Fibroblast of the conjunctiva (primary cell): Measurements from ENCODE around the gene DIAPH3.
"Not testable (repeated sequence)": the region's sequence is repeated elsewhere in the genome, so short reads cannot be mapped to it uniquely, and the experiment has no call there.

Experiments
- DNase-seq: peaks from one replicate; pipeline ENCODE4 v3.0.0-alpha.2; 2010; ENCODE audit warnings: low read depth

Gene DIAPH3, protein sequence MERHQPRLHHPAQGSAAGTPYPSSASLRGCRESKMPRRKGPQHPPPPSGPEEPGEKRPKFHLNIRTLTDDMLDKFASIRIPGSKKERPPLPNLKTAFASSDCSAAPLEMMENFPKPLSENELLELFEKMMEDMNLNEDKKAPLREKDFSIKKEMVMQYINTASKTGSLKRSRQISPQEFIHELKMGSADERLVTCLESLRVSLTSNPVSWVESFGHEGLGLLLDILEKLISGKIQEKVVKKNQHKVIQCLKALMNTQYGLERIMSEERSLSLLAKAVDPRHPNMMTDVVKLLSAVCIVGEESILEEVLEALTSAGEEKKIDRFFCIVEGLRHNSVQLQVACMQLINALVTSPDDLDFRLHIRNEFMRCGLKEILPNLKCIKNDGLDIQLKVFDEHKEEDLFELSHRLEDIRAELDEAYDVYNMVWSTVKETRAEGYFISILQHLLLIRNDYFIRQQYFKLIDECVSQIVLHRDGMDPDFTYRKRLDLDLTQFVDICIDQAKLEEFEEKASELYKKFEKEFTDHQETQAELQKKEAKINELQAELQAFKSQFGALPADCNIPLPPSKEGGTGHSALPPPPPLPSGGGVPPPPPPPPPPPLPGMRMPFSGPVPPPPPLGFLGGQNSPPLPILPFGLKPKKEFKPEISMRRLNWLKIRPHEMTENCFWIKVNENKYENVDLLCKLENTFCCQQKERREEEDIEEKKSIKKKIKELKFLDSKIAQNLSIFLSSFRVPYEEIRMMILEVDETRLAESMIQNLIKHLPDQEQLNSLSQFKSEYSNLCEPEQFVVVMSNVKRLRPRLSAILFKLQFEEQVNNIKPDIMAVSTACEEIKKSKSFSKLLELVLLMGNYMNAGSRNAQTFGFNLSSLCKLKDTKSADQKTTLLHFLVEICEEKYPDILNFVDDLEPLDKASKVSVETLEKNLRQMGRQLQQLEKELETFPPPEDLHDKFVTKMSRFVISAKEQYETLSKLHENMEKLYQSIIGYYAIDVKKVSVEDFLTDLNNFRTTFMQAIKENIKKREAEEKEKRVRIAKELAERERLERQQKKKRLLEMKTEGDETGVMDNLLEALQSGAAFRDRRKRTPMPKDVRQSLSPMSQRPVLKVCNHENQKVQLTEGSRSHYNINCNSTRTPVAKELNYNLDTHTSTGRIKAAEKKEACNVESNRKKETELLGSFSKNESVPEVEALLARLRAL

DNA sequence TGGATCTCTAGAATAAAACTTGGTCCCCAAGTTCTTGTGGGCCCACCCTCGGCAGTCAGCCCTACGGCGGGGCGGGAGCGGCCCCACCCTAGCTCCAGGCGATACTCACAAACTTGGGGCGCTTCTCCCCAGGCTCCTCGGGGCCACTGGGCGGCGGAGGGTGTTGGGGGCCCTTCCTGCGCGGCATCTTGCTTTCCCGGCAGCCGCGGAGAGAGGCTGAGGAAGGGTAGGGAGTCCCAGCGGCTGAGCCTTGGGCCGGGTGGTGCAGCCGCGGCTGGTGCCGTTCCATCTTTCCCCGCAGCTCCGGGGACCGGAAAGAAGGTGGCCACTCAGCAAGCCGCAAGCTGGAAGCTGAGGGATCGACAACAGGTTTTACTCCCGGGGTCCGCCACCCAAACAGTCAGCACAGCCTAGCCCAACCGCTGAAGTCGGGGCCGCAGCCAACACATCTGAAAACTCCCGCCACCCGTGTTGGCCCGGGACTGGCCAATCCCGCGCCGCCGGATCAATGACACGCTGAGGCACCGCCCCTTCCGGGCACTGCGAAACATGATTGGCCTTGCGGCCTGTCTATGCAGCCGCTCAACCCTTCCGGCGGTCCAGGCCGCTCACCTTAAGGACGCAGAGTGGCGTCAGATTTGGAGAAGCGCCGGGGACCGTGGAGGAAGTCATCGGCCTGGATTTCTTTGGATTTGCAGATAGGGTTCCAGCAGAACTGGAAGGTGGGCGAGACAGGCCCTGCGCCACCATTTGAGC is at the start of gene DIAPH3:
TSS of gene DIAPH3 (minus strand) at position 451 of the 756 bp plus-strand sequence. CDS start at position 289, 162 bp downstream.
- DNase-seq = peak; percentile 93

DNA sequence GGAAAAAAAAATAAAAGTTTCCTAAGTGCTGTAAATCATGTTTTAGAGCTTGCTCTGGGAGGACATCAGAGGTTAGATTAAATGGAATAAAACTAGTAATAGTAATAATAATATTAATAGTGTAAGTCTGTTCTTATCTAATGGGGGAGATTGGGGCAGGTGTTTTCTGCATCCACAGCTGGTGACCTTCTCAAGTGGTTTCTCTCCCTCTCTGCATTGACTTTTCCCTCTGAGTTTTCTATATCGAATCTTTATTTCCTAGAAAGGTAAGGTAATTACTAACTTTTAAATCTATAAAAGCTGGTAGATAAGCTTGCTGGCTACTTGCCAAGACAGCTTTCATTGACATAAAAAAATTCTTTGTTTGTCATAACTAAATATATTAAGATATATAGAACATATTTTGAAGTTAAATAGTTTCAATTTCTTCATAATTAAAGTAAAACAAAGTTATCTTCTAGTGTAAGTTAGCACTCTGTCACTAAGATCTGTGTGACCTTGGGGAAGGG is 49.6 kb upstream of the DIAPH3 start:
- no peak for DNase-seq

DNA sequence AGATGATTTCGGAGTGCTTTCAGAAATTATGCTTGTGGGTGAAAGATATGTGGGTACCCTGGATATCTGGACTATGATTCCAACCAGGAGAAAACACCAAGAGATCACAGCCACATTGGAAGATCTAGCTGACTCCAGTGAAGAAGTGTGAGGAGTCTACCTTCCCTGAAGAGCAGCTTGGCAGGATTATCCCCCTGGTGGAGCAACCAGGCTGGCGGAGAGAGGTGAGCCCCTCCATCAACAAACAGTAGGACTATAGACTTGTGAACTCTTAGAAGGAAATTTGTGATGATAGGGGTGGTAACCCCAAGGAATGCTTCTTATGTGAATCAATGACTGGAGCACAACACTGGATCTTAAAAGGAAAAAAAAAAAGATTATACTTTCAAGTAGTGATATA is 47.8 kb upstream of the DIAPH3 start:
- DNase-seq = no peak

DNA sequence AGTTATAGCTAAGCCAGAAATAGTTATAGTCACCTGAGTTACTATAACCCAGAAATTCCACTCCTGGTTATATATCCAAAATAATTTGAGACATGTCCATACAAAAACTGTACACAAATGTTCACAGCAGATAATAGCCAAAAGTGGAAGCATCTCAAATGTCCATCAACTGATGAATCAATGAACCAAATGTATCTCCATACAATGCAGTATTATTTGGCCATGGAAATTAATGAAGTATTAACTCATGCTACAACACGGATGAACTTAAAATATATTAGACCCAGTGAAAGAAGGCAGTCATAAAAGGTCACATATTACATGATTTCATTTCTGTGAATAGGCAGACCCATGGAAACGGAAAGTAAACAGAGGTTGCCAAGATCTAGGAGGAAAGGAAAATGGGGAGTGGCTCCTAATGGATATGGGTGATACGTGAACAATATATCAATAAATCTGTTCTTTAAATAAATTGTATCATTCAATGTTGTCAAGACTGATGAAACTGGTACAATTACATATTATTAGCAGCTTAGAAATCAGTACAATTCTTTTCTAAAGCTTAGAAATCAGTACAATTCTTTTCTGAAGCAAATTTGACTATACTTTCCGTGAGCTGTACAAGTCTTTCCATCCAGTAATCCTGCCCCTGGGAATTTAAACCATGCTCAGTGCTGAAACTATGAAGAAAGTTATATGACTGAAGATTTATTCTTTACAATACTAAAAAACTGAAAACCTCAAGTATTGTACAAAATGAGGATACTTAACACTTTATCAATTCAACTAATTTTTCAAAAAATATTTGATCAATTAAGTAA is 47.0 kb upstream of the DIAPH3 start:
- DNase-seq = no peak

DNA sequence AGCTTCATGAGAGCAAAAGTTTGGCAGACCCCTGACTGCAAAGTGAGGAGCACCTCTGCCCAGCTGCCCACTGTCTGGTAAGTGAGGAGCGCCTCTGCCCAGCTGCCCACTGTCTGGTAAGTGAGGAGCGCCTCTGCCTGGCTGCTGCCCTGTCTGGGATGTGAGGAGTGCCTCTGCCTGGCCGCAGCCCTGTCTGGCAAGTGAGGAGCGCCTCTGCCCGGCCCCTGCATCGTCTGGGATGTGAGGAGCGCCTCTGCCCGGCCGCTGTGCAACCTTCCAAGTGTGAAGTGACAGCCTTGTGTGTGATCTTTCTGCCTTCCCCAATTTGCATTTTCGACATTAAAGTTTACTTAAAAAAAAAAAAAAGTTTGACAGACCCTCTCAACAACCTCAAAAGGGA is 41.8 kb upstream of the DIAPH3 start:
- not testable (repeated sequence) for DNase-seq

DNA sequence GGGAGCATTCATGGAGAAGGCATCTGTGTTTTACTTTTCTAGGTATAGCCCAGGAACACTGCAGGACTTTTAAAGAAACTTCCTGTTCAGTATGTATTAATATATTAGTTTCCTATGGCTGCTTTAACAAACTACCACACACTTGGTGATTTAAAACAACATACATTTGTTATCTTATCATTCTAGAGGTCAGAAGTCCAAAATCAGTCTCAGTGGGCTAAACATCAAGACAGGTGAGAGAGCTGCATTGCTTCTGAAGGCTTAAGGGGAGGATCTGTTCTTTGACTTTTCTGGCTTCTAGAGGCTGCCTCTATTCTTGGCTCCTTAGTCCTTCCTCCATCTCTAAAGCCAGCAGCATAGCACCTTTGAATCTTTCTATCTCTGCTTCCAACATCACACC is 37.6 kb upstream of the DIAPH3 start:
- DNase-seq = no peak

DNA sequence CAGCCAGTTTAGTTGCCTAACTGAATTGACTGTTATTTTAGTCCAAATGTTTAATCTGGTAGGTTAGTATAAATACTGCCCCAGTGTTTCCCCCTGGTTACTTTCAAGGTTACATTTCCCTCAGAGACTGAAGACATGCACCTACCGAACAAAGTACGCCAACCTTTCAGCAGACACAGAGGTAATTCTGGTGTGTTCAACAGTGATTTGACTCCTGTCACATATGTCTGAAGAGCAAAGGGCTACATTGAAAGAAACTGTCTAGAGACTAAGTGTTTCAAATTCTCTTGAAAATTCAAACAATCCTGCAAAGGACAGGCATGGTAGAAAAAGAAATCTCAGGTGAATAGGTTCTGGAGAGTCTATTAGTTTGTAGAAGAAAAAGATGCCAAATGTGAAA is 32.2 kb upstream of the DIAPH3 start:
- DNase-seq = not testable (repeated sequence)

DNA sequence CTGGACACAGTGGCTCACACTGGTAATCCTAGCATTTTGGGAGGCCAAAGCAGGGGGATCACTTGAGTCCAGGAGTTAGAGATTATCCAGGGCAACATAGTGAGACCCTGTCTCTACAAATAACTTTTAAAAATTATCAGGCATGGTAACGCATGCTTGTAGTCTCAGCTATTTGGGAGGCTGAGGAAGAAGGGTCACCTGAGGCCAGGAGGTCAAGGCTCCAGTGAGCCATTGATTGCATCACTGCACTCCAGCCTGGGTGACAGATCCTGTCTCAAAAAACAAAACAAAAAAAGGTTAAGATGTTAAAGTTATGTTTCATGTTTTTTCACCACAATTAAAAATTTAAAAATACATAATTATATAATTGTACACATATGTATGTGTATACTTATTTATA is 19.2 kb upstream of the DIAPH3 start:
- no peak for DNase-seq

DNA sequence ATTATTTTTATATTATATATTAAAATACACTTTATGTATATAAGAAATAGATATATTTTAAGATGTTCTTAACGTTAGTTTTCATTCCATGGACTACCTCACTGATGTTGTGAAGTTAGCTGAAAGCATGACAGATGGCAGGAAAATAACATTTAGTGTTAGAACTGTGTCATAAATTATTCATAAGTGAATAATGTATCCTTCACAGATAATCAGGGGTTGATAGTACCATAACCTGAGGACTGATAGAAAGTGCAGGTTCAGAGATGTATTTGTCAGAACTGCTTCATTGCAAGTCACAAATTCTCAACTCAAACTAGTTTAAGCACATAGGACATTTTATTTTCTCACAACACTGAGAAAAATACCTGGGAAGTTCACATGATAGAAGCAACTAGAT is 14.6 kb upstream of the DIAPH3 start:
- no peak for DNase-seq

DNA sequence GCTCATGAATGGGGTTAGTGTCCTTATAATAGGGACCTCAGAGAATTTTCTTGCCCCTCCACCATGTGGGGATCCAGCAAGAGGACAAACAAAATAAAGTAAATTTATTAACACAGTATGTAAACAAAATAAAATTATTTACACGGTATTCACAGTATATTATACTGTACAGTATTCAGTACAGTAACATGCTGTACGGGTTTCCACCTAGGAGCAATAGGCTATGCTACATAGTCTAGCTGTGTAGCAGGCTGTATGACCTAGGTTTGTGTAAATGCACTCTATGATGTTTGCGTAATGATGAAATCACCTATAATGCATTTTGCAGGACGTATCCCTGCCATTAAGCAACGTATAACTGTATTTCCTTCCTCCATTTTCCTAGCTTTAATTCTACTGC is 11.8 kb upstream of the DIAPH3 start:
- no peak for DNase-seq

DNA sequence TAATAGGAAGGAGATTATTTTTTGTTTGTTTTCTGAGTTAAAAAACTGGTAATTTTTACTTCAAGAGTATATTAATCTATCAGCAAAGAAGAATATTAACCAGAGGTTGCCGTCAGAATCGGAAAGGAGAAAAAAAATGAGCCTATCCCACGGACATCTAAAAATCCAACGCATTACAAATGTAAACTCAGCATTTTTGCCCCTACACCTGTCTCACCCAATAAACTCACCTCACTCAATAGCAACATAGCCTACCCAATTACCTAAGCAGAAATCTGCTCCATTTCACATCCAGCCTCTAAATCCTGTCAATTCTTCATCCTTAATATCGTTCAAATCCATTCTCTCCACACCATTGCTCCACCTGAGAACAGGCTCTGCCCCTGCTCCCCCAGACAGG is 10.4 kb upstream of the DIAPH3 start:
- no peak for DNase-seq

DNA sequence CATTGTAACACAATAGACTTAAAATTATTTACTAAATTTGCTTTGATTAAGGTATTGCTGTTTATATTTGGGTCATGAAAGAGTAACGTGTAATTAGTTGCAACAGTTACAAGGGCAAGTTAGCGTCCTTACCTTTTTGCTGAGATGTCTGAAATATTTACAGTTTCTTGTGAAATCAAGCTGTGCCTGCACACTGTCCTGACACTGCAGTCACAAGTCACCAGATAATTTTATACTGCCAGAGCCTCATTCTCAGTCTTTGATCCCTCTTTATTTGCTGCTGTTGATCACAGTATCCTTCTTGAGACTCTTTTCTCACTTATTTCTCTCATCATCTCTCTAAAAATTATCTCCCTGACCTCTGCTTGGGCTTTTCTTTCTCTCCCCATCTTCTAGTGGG is 8.4 kb upstream of the DIAPH3 start:
- DNase-seq = no peak

DNA sequence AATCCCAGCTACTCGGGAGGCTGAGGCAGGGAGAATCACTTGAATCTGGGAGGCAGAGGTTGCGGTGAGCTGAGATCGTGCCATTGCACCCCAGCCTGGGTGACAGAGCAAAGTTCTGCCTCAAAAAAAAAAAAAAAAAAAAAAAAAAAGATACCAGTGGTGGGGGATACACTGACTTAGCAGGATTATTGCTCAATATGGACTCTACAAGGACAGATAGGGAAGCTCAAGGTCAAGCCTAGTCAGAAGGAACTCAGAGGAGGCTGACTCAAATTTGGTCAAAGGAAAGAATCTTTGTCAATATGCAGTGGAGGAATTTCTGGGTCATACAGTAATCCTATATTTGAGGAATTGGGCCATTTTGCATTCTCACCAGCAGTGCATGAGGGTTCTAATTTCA is 6.7 kb upstream of the DIAPH3 start:
- DNase-seq = no peak

DNA sequence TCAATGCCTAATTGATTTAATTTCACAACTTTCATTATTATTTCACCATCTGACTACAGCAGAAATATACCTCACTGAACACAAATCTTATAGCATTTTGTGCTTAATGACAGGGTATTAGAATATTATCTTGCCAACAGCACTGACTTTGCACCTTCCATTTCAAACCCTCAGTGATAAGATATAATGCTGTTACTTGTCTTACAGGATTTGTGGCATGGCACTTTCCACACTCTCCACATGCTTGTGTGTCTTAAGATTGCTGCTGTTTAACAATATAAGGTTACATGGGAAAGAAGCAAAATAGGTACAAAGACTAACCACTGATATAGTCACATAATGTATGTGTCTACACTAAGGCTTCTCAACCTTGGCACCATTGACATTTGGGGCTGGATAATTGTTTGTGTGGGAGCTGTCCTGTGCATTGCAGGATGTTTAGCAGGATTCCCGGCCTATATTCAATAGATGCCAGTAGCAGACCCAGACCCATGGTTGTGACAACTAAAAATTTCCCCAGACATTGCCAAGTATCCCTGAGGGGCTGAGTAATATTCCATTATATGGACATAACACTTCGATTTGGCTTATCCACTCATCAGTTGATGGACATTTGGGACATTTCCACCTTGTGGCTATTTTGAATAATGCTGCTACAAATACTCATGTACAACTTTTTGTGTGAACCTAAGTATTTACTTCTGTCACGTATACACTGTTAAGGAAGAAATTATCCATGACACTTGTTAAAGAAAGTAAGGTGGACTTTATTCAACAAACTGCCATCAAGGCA is 5.7 kb upstream of the DIAPH3 start:
- DNase-seq = no peak

DNA sequence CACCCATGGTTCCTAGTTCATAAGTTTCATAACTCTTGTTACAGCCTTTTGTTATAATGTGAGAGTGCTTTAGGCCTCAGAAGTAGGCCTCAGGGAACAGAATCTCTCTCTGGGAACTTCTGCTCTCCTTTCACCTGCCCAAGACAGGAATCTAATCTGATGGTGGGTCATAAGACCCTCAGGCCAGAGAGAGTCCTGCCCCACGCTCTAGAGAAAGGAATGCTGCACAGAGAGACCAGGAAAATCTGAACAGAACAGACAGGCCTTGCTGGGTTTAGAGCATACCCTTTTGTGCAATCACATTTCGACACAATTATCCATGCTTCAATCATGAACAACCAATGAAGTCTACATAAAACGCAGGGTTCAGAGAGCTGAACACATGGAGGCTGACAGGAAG is 3.4 kb upstream of the DIAPH3 start:
- DNase-seq = no peak

DNA sequence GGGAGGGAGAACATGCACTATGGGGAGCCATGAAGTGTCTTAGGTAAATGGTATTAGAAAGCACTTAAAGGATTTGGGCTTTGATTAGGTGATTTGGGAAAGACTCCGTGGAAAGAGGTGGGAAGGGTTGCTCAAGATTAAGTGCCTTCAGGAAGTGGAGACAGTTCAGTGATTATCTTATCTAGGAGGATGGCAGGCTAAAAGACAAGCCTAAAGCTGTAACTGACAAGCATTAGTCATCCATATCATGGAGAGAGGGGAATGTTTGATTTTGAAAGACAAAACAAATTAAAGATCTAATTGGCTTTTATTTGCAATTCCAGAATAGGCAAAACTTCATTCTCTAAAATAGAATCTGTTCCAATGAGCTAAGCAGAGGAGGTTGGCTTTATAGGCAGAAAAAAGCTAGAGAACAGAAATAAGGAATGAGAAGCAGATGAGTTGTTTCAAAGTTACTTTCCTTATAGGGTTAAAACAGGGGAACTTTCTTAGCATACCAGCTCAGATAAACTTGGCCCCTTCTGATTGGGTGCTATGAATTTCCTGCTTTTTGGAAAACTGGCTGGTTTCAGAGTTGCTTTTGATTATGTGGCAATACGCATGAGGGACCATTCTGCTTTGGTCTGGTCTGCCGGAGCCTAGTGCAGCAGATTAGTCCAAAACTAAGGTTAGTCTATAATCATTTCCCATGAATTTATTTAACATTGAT is 1.8 kb upstream of the DIAPH3 start:
- no peak for DNase-seq

DNA sequence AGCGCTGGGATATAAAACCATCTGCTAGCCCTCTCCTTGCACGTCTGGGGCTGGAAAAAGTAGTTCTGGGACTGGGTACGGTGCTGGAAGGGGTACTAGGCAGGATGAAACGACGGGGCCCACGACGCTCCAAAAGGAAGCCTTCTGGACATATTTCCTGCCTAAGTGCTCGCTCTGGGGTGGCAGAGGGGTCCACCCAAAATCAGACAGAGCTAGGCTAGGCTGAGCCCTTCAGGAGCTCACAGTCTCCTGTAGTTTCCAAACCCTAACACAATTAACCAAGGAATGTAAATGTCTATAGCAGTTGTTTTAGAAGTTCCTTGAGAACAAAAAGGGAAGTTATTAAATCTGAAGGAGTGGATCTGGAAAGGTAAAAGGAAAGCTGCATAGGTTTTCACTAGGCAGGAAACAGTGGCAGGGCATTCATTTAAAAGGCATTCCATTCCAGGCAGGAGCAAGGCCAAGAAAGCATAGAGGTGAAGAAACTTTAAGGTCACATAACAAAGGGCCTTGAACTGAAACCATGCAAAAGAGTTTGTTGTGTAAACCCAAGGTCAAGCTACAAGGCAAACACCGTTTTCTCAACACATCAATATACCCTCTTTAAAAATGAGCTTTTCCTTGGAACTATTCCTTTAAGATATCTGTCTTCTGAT is 634 bp upstream of the DIAPH3 start:
- DNase-seq = no peak

DNA sequence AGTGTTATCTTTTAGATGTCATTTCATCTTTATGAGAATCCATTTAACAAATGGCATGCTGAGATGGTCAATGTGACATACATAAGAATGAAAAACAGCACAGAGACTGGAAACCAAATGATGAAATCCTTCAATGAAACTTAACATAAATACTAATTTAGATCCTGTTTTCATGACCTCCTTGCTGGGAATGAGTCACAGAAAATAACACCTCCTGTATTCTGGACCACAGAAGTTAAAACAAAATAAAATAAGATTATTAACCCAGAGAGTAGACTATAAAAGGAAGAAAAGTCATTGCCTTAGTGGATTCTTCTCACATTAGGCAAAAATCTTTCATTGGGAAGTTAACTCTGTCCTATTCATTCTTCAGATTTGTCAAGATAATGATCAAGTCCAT is 1.6 kb downstream of the DIAPH3 start:
- no peak for DNase-seq

DNA sequence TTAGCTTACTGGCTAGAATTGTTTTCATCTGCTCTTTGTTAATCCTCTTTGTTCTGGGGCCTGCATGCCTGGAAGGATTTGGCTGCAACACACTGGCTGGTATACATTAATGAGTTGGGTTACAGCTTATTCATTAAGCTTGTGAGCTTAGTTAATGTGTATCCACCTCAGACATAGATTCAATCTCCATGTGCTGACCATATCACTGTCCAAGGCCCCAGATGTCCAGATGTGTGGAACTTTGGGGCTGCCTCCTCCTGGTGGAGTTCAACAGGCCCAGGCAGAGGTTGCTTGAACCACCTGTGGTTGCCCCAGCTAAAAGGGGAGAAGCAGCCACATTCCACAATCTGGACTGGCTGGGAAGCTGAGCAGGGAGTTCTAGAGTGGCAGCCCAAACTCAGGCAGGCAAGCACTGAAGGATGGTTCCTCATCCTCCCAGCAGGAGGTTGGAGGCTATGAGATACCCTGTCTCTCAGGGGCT is 5.4 kb downstream of the DIAPH3 start:
- no peak for DNase-seq
